ENCODE data around the gene RIN3.

GRCh38 chr14:92502541-92503286 lies 10.9 kb upstream of the RIN3 start:
- TF ChIP-seq CTCF (conservative IDR thresholded peaks at IDR 0.05 in 1 of 2, IDR thresholded peaks at IDR 0.05 in 1 of 2; ENCODE audit: extremely low read depth in 1 of 2, insufficient read depth in 1 of 2, low read depth in 1 of 2, low read length in 2 of 2) (no peak), EZH2 (IDR thresholded peaks at IDR 0.05; ENCODE audit: borderline replicate concordance, low read length) (no peak)
